GM12878 (cell line): ENCODE measurements around the gene P3H2. TPM values are rescaled to one million over a fixed set of nuclear protein-coding genes. Genes with fewer than 3 reads are reported as not detected.

ENCODE experiments used
- ATAC-seq: fragments of 200-7000 bp; cut with Tn5 transposase; 3 replicates; pipeline ENCODE4 v1.9.1; 2020; ENCODE audit warnings: mild to moderate bottlenecking, moderate library complexity
- BruUV-seq: library from RNA; stranded (reverse); fragments of 400-500 nt; replicated peaks from 2 replicates; lab custom pipeline; 2021; lab: Mats Ljungman, UMichigan
- CTCF ChIA-PET: fragments of 300-600 bp; sonication (Branson Sonifier 250); formaldehyde crosslinking; extraction: SDS; loops from one replicate; lab custom pipeline; 2021; ENCODE audit warnings: inconsistent platforms; lab: Yijun Ruan, JAX
- POLR2A ChIA-PET: fragments of 350-600 bp; formaldehyde crosslinking; extraction: SDS; loops from one replicate; lab custom pipeline; 2021; ENCODE audit warnings: inconsistent platforms; lab: Charles Lee
- RAD21 ChIA-PET: fragments of 300-600 bp; sonication (Branson Sonifier 250); formaldehyde crosslinking; loops from one replicate; lab custom pipeline; 2023; ENCODE audit warnings: antibody characterized with exemption; ENCODE audit not compliant: unreplicated experiment; lab: Charles Lee
- SMC1A ChIA-PET: fragments of 300-600 bp; sonication (Branson Sonifier 250); formaldehyde crosslinking; loops from one replicate; lab custom pipeline; 2023; ENCODE audit not compliant: unreplicated experiment, uncharacterized antibody; lab: Charles Lee
- DNase-seq: peaks from one replicate; pipeline ENCODE4 v3.0.0-alpha.2; 2011; ENCODE audit warnings: low read depth, low spot score
- FAIRE-seq: peaks from 3 replicates; lab custom pipeline; 2011; peaks lifted over from hg19 to GRCh38; lab: Jason Lieb, UNC
- H2AFZ ChIP-seq: 2 replicates; pipeline ENCODE4 v1.6.0; 2011; ENCODE audit warnings: low read depth, low read length, control low read depth; ENCODE audit not compliant: control insufficient read depth
- H3K27ac ChIP-seq: 2 replicates; pipeline ENCODE4 v1.5.1; 2011; ENCODE audit warnings: control low read depth; ENCODE audit not compliant: control insufficient read depth, insufficient read depth
- H3K27me3 ChIP-seq, 2 experiments: replicated peaks in 1 of 2; 2 replicates each; pipeline versions ENCODE4 v1.6.0 to v1.6.1; 2011; ENCODE audit warnings: low read length in 1 of 2; ENCODE audit not compliant: control insufficient read depth in 2 of 2, insufficient read depth in 2 of 2
- H3K36me3 ChIP-seq, 2 experiments: 2 replicates each; pipeline ENCODE4 v1.5.1; 2011; ENCODE audit warnings: low read length in 1 of 2; ENCODE audit not compliant: control insufficient read depth in 2 of 2, insufficient read depth in 2 of 2
- H3K4me1 ChIP-seq: 2 replicates; pipeline ENCODE4 v1.6.1; 2011; ENCODE audit warnings: mild to moderate bottlenecking, low read length, moderate library complexity, mixed read lengths; ENCODE audit not compliant: control insufficient read depth, insufficient read depth
- H3K4me2 ChIP-seq: 2 replicates; pipeline ENCODE4 v1.6.0; 2011; ENCODE audit warnings: control low read depth; ENCODE audit not compliant: control insufficient read depth, insufficient read depth
- H3K4me3 ChIP-seq: fragments of 200-600 bp; sonication (generic); 2 replicates; pipeline ENCODE4 v1.5.1; 2016
- H3K79me2 ChIP-seq: 2 replicates; pipeline ENCODE4 v1.6.0; 2011; ENCODE audit warnings: low read length; ENCODE audit not compliant: control insufficient read depth, insufficient read depth
- H3K9ac ChIP-seq: 2 replicates; pipeline ENCODE4 v1.8.0; 2011; ENCODE audit warnings: low read length, control low read depth, mixed read lengths; ENCODE audit not compliant: control insufficient read depth, insufficient read depth
- H3K9me3 ChIP-seq: replicated peaks from 3 replicates; pipeline ENCODE4 v1.5.1; 2011; ENCODE audit warnings: mild to moderate bottlenecking, low read length; ENCODE audit not compliant: control insufficient read depth, insufficient read depth
- H4K20me1 ChIP-seq: 2 replicates; pipeline ENCODE4 v1.6.0; 2011; ENCODE audit not compliant: control insufficient read depth, insufficient read depth
- BRCA1 ChIP-seq: IDR thresholded peaks from 2 replicates; pipeline ENCODE4 v1.6.1; 2011; ENCODE audit warnings: low read depth, low read length, improper control_type of control experiment
- IKZF1 ChIP-seq: fragments of 450-650 bp; conservative IDR thresholded peaks from 2 replicates; pipeline ENCODE4 v1.6.1; 2017; ENCODE audit warnings: antibody characterized with exemption, mild to moderate bottlenecking
- NKRF ChIP-seq: fragments of 450-650 bp; conservative IDR thresholded peaks from 2 replicates; pipeline ENCODE4 v1.6.1; 2017; ENCODE audit warnings: mild to moderate bottlenecking, moderate library complexity
- NR2F1 ChIP-seq: fragments of 450-650 bp; conservative IDR thresholded peaks from 2 replicates; pipeline ENCODE4 v1.6.1; 2017; ENCODE audit warnings: mild to moderate bottlenecking
- PAX8 ChIP-seq: fragments of 450-650 bp; IDR thresholded peaks from 2 replicates; pipeline ENCODE4 v1.6.1; 2017; ENCODE audit warnings: mild to moderate bottlenecking, moderate library complexity
- PML ChIP-seq: IDR thresholded peaks from 2 replicates; pipeline ENCODE4 v1.6.1; 2012; ENCODE audit warnings: low read length, inconsistent platforms
- POLR2AphosphoS2 ChIP-seq: IDR thresholded peaks from 2 replicates; pipeline ENCODE4 v1.6.1; 2011; ENCODE audit warnings: low read depth, mild to moderate bottlenecking, low read length, improper control_type of control experiment, moderate library complexity
- RBBP5 ChIP-seq: fragments of 200-600 bp; sonication (generic); conservative IDR thresholded peaks from 2 replicates; pipeline ENCODE4 v1.6.1; 2016
- SRF ChIP-seq, 2 experiments: IDR thresholded peaks; 2 replicates each; pipeline ENCODE4 v1.6.1; 2011; ENCODE audit warnings: low read depth in 2 of 2, low read length in 2 of 2, mild to moderate bottlenecking in 1 of 2, moderate library complexity in 1 of 2
- STAT3 ChIP-seq: IDR thresholded peaks from 2 replicates; pipeline ENCODE4 v1.6.1; 2011; ENCODE audit warnings: low read depth, low read length, improper control_type of control experiment
- ZBTB40 ChIP-seq: fragments of 450-650 bp; IDR thresholded peaks from 2 replicates; pipeline ENCODE4 v1.6.1; 2016; ENCODE audit warnings: mild to moderate bottlenecking, moderate library complexity, borderline replicate concordance
- ZNF24 ChIP-seq: fragments of 450-650 bp; IDR thresholded peaks from 2 replicates; pipeline ENCODE4 v1.6.1; 2017; ENCODE audit warnings: antibody characterized with exemption, mild to moderate bottlenecking
- ZNF622 ChIP-seq: fragments of 450-650 bp; IDR thresholded peaks from 2 replicates; pipeline ENCODE4 v1.6.1; 2017; ENCODE audit warnings: mild to moderate bottlenecking, inconsistent platforms
- WGBS: methylation state at CpG from one replicate; pipeline ENCODE4 v1.1.6; 2016; ENCODE audit warnings: low lambda C conversion rate; ENCODE audit not compliant: insufficient replicate concordance, insufficient coverage; ENCODE audit errors: missing lambda C conversion rate; 5-methylcytosine and 5-hydroxymethylcytosine counted together
- in situ Hi-C: fragments of 300-500 bp; cut with MboI; formaldehyde crosslinking; loops from 9 replicates; pipeline ENCODE4 v1.14.3; 2018; ENCODE audit warnings: mixed read lengths
- intact Hi-C: fragments of 100-400 bp; cut with micrococcal nuclease; formaldehyde crosslinking; loops from one replicate; pipeline ENCODE4 v1.14.2; 2022; ENCODE audit not compliant: unreplicated experiment
- polyA plus RNA-seq, 11 experiments: library from polyadenylated mRNA; depleted of rRNA in 4 of 11; unstranded in 6 of 11; stranded (reverse) in 5 of 11; fragments of >200 nt; fragmentation: Nextera tagmentation in 4 of 11; fragmentation: Illumina TruSeq in 1 of 11; extraction: Ambion mirVana in 4 of 11; extraction: Trizol in 1 of 11; gene quantifications; 1 replicate in 1 of 11; 2 replicates in 10 of 11; pipeline versions ENCODE4 v1.2.1 to v1.2.3, GENCODE V29; 2011 to 2016; ENCODE audit warnings: inconsistent platforms in 2 of 11, missing spikeins in 2 of 11, low read depth in 1 of 11
- total RNA-seq, 4 experiments: library from RNA; depleted of rRNA in 3 of 4; stranded (reverse); fragments of >200 nt in 3 of 4; fragmentation: Illumina TruSeq in 1 of 4; extraction: Trizol in 1 of 4; gene quantifications; 2 replicates each; pipeline versions ENCODE4 v1.2.1 to v1.2.3, GENCODE V29; 2013 to 2021
- TF ChIP-seq, protein P1 (sequence below): fragments of 450-650 bp; IDR thresholded peaks from 2 replicates; pipeline ENCODE4 v1.6.1; 2017; ENCODE audit warnings: mild to moderate bottlenecking, moderate library complexity

P3H2 gene
- total and polyA plus RNA-seq, 10 of the 15 experiments (the other 5 are each of a cell fraction or from before 2014, with no cell fraction given), result 27.0 to 97.6 (median 83.2) TPM

DNA sequence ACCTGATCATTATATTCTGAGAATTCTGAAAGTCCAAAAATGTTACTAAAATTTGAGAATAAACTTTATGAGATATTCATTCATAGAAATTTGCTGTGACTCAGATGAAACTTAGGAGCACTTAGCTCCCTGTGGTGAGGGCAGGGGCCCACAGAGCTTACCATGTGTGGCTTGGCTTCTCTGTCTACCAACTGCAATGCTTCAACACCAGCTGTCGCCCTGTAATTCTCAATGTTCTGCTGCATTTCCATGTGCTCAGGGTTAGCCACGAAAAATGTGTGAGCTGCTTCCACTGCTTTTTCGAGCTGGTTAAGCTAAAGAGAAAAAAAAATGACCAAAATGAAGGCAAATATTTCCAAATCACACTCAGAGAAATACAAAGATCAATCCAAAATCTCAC lies 125.6 kb downstream of the P3H2 start (continued):
- TF ChIP-seq ZBTB40, result no peak
- no peak for TF ChIP-seq RBBP5
- TF ChIP-seq SRF (IDR thresholded peaks at IDR 0.05; ENCODE audit: low read depth in 2 of 2, low read length in 2 of 2), result no peak
- TF ChIP-seq ZNF24, result no peak

DNA sequence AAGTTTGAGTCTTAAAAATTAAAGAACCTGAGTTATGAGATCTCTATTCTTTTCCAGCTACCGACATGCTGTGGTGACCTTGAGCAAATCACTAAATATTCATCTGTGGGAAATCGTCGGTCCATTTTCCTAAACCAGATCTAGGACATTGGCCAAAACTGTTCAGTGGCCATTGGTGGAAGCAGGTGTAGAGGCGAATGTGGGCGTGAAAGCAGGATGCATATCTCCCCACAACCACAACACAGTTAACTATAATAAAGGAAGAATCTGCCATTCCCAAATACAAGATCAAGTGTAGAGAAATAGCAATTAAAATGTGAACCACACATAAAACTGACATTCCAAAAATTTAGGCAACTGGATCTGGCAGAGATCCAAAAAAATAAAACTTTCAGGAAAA lies 129.9 kb downstream of the P3H2 start:
- DNase-seq, result no peak
- ATAC-seq, result no peak
- ChIA-PET RAD21 (no interaction called here), CTCF (interaction anchor here (1.0 to 1.5 kb wide), 2 partner anchors 23 to 29 kb away, joined by 3 read pairs; no protein-coding TSS in a partner anchor), SMC1A (interaction anchor here (1.2 kb wide), 1 partner anchor 8 kb away, joined by 4 read pairs; no protein-coding TSS in a partner anchor), POLR2A (interaction anchor here (0.5 kb wide), 1 partner anchor 48 kb away, joined by 5 read pairs; no protein-coding TSS in a partner anchor)
- 39% methylated on average over 5 of the region's 5 CpGs for WGBS
- in situ Hi-C loops, result no loop called here
- Histone ChIP-seq H2AFZ (no peak overlapping the region), H3K36me3 (no peaks in the 10 kb centered on the region), H3K27me3 (no peaks in the 10 kb centered on the region), H3K4me1 (no peaks in the 10 kb centered on the region), H3K79me2 (no peaks in the 10 kb centered on the region), H4K20me1 (no peaks in the 10 kb centered on the region), H3K9ac (no peak overlapping the region), H3K4me2 (no peak overlapping the region), H3K9me3 (no peaks in the 10 kb centered on the region), H3K4me3 (no peak overlapping the region), H3K27ac (no peak overlapping the region)
- intact Hi-C loops, result no loop called here
- FAIRE-seq, result no peak
- BruUV-seq, result no TSS peak
- TF ChIP-seq IKZF1 (no peak), POLR2AphosphoS2 (no peak), NKRF (no peak), ZNF622 (no peak), PML (no peak), STAT3 (no peak), PAX8 (no peak), NR2F1 (no peak), BRCA1 (no peak)
- TF ChIP-seq, protein P1, sequence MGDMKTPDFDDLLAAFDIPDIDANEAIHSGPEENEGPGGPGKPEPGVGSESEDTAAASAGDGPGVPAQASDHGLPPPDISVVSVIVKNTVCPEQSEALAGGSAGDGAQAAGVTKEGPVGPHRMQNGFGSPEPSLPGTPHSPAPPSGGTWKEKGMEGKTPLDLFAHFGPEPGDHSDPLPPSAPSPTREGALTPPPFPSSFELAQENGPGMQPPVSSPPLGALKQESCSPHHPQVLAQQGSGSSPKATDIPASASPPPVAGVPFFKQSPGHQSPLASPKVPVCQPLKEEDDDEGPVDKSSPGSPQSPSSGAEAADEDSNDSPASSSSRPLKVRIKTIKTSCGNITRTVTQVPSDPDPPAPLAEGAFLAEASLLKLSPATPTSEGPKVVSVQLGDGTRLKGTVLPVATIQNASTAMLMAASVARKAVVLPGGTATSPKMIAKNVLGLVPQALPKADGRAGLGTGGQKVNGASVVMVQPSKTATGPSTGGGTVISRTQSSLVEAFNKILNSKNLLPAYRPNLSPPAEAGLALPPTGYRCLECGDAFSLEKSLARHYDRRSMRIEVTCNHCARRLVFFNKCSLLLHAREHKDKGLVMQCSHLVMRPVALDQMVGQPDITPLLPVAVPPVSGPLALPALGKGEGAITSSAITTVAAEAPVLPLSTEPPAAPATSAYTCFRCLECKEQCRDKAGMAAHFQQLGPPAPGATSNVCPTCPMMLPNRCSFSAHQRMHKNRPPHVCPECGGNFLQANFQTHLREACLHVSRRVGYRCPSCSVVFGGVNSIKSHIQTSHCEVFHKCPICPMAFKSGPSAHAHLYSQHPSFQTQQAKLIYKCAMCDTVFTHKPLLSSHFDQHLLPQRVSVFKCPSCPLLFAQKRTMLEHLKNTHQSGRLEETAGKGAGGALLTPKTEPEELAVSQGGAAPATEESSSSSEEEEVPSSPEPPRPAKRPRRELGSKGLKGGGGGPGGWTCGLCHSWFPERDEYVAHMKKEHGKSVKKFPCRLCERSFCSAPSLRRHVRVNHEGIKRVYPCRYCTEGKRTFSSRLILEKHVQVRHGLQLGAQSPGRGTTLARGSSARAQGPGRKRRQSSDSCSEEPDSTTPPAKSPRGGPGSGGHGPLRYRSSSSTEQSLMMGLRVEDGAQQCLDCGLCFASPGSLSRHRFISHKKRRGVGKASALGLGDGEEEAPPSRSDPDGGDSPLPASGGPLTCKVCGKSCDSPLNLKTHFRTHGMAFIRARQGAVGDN, result no peak
